ENCODE results near the gene ASB8.
"Not testable (repeated sequence)": the region's sequence is repeated elsewhere in the genome, so short reads cannot be mapped to it uniquely, and the experiment has no call there.

Gene ASB8

GRCh38 chr12:48142818-48143674, 14.3 kb downstream of the ASB8 start:
- Histone ChIP-seq H3K36me3 (ENCODE audit: insufficient read depth, low read length) (peaks cover 40% of the 10 kb centered on the region), H3K9ac (ENCODE audit: low read depth, low read length) (no peak overlapping the region), H3K9me3 (ENCODE audit: control insufficient read depth, insufficient read depth, low read length) (no peaks in the 10 kb centered on the region)

GRCh38 chr12:48135027-48135426, 22.3 kb downstream of the ASB8 start:
- peaks cover 23% of the 10 kb centered on the region for H3K36me3 ChIP-seq (ENCODE audit: insufficient read depth, low read length)
- no peaks in the 10 kb centered on the region for H3K4me1 ChIP-seq (ENCODE audit: insufficient read depth, low read length)

More at GRCh38 chr12:48142818-48143674, 14.3 kb downstream of the ASB8 start:
- peaks cover 12% of the 10 kb centered on the region; the same call in 1 of the 2 replicates for H3K4me1 ChIP-seq (ENCODE audit: insufficient read depth, low read length)

GRCh38 chr12:48132826-48133225, 24.5 kb downstream of the ASB8 start:
- H3K36me3 ChIP-seq (ENCODE audit: insufficient read depth, low read length): peaks cover 20% of the 10 kb centered on the region
- no peaks in the 10 kb centered on the region for H3K9me3 ChIP-seq (ENCODE audit: control insufficient read depth, insufficient read depth, low read length)

More at GRCh38 chr12:48135027-48135426, 22.3 kb downstream of the ASB8 start:
- Histone ChIP-seq H3K9me3 (ENCODE audit: control insufficient read depth, insufficient read depth, low read length) (no peaks in the 10 kb centered on the region), H3K9ac (ENCODE audit: low read depth, low read length) (no peak overlapping the region)

DNA sequence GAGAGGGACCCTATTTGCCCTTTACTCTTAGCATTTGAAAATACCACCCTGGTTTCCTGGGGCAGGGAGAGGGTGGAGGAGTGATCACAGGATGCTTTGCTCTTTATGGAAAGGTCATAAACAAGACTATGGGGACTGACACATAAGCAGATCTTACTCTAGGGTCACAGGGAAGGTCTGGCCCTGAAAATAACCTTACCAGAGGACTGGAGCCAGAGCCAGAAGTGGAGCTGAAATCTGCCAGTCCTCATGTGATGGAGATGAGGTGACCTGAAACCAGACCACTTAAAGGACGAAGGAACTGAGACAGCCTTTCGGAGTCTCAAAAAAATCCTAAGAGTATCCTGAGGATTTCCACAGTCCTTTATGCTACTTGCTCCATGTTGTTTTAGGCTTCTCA, 25.8 kb downstream of the ASB8 start:
- Histone ChIP-seq H3K9ac (ENCODE audit: low read depth, low read length) (no peak overlapping the region), H3K36me3 (ENCODE audit: insufficient read depth, low read length) (peaks cover 20% of the 10 kb centered on the region), H3K9me3 (ENCODE audit: control insufficient read depth, insufficient read depth, low read length) (no peaks in the 10 kb centered on the region), H3K4me1 (ENCODE audit: insufficient read depth, low read length) (no peaks in the 10 kb centered on the region)

More at GRCh38 chr12:48132826-48133225, 24.5 kb downstream of the ASB8 start:
- H3K9ac ChIP-seq (ENCODE audit: low read depth, low read length): no peak overlapping the region
- no peaks in the 10 kb centered on the region for H3K4me1 ChIP-seq (ENCODE audit: insufficient read depth, low read length)

DNA sequence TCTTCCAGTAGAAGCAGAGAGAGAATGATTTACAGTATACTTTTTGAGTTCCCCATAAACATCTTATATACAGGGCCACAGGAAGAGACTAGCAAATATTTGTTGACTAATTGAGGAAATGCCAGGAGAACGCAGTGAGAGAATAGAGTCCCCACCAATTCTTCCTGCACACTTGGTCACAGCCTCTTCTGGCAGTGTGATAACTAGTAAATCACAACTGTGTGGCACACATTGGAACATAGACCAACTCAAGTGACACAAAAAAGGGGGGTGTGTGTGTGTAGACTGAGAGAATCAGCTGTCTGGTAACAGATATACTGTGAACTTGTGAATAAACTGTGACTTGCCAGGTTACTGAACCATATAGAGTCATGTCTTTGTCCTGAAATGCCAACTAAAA, 27.9 kb downstream of the ASB8 start:
- Histone ChIP-seq H3K9me3 (ENCODE audit: control insufficient read depth, insufficient read depth, low read length) (no peaks in the 10 kb centered on the region), H3K36me3 (ENCODE audit: insufficient read depth, low read length) (peaks cover 17% of the 10 kb centered on the region), H3K4me1 (ENCODE audit: insufficient read depth, low read length) (no peaks in the 10 kb centered on the region), H3K9ac (ENCODE audit: low read depth, low read length) (no peak overlapping the region)

DNA sequence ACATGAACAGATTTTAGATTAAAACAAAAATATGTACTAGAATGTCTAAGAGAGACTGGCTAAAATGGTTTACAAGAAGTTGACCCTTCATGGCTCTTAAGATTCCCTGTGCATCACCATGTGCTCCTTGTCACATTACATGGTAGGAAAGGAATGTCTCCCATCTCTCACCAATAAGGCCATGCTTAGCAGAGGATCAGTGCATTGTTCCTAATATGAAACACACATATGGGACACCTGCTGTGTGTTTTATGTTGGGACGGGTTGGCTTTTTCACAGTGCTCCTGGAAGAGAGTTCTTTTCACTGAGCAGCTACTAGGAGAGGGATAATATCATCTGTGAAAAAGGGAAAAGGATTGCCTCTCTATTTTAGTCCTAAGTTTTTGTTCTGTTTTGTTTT, 28.5 kb downstream of the ASB8 start:
- H3K36me3 ChIP-seq (ENCODE audit: insufficient read depth, low read length): peaks cover 17% of the 10 kb centered on the region
- H3K9me3 ChIP-seq (ENCODE audit: control insufficient read depth, insufficient read depth, low read length): no peaks in the 10 kb centered on the region
- H3K4me1 ChIP-seq (ENCODE audit: insufficient read depth, low read length): no peaks in the 10 kb centered on the region
- H3K9ac ChIP-seq (ENCODE audit: low read depth, low read length): no peak overlapping the region

DNA sequence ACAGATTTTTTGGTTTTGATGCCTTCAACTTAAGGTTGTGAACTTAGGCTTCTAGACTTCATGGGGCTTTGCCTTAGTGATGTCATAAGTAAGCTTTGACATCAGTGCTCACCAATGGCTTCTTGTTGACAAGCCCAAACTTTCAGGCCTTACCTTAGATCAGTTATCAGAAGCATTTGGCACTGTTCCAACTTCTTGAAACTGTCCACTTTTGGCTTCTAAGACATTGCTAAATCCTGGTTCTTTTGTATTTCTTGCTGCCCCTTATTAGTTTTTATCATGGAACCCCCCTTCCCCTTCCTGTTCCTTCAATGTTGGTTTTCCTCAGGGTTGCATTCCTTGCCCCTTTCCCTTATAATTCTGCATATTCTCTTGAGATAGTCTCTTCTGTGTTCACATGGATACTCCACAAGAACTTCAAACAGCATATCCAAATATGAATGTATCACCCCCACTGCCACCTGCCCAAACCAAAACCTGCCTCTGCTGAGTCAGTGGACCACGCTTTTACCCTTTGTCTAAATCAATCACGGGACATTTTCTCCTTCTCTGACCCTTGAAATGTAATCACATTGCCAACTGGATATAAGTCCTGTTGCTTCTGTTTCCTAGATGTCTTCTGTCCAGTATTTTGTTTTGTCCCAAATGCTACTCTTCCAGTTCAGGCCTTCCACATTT, 30.2 kb downstream of the ASB8 start:
- H3K9ac ChIP-seq (ENCODE audit: low read depth, low read length): no peak overlapping the region
- H3K4me1 ChIP-seq (ENCODE audit: insufficient read depth, low read length): no peaks in the 10 kb centered on the region
- H3K36me3 ChIP-seq (ENCODE audit: insufficient read depth, low read length): peaks cover 12% of the 10 kb centered on the region; the same call in 1 of the 2 replicates
- no peaks in the 10 kb centered on the region for H3K9me3 ChIP-seq (ENCODE audit: control insufficient read depth, insufficient read depth, low read length)

DNA sequence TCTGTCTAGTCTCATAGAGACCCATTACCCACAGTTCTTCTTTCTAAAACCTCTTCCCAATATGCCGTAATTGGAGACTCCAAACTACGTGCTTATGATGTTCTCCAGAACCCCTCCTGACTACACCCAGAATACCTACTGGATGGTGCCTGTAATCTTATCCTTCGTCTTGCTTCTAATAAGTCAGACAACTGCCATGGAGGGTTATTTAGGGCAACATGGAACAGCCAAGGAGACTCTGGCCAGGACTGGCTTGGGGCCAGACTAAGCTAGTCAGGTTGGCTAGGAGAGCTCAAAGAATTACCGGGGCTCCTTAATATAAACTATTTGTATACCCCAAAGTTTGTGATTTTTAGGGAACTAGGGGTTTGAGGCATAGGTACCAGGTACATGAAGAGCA, 31.3 kb downstream of the ASB8 start:
- Histone ChIP-seq H3K36me3 (ENCODE audit: insufficient read depth, low read length) (peaks cover 12% of the 10 kb centered on the region; the same call in 1 of the 2 replicates), H3K9ac (ENCODE audit: low read depth, low read length) (no peak overlapping the region), H3K9me3 (ENCODE audit: control insufficient read depth, insufficient read depth, low read length) (no peaks in the 10 kb centered on the region), H3K4me1 (ENCODE audit: insufficient read depth, low read length) (no peaks in the 10 kb centered on the region)

DNA sequence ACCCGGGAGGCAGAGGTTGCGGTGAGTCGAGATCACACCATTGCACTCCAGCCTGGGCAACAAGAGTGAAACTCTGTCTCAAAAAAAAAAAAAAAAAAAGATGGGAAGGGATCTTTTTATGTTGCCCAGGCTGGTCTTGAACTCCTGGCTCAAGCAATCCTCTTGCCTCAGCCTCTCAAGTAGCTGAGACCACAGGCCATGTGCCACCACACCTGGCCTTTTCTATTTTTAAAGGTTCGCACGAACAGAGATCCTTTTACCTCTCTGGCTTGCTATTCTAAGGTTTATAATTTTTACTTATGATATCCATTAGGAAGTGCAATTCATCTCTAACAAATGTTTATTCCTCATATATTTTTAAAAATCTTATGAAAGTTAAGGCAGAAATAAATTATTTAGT, 31.8 kb downstream of the ASB8 start:
- not testable (repeated sequence) for H3K4me1 ChIP-seq (ENCODE audit: insufficient read depth, low read length); H3K9ac ChIP-seq (ENCODE audit: low read depth, low read length); H3K9me3 ChIP-seq (ENCODE audit: control insufficient read depth, insufficient read depth, low read length)
- H3K36me3 ChIP-seq (ENCODE audit: insufficient read depth, low read length): peaks cover 12% of the 10 kb centered on the region; the same call in 1 of the 2 replicates

- no peaks in the 10 kb centered on the region for H3K9me3 ChIP-seq (ENCODE audit: control insufficient read depth, insufficient read depth, low read length)
- peaks cover 12% of the 10 kb centered on the region; the same call in 1 of the 2 replicates for H3K36me3 ChIP-seq (ENCODE audit: insufficient read depth, low read length)
- no peak overlapping the region for H3K9ac ChIP-seq (ENCODE audit: low read depth, low read length)
- peaks cover 10% of the 10 kb centered on the region; the same call in 1 of the 2 replicates for H3K4me1 ChIP-seq (ENCODE audit: insufficient read depth, low read length)
These were observed 34.1 kb downstream of the ASB8 start for GRCh38 chr12:48123169-48123568.

GRCh38 chr12:48122065-48122834, 35.1 kb downstream of the ASB8 start:
- Histone ChIP-seq H3K9ac (ENCODE audit: low read depth, low read length) (no peak overlapping the region), H3K9me3 (ENCODE audit: control insufficient read depth, insufficient read depth, low read length) (no peaks in the 10 kb centered on the region), H3K4me1 (ENCODE audit: insufficient read depth, low read length) (peaks cover 11% of the 10 kb centered on the region; the same call in 1 of the 2 replicates), H3K36me3 (ENCODE audit: insufficient read depth, low read length) (peaks cover 12% of the 10 kb centered on the region; the same call in 1 of the 2 replicates)

- Histone ChIP-seq H3K9ac (ENCODE audit: low read depth, low read length) (no peak overlapping the region), H3K4me1 (ENCODE audit: insufficient read depth, low read length) (peaks cover 11% of the 10 kb centered on the region; the same call in 1 of the 2 replicates), H3K9me3 (ENCODE audit: control insufficient read depth, insufficient read depth, low read length) (no peaks in the 10 kb centered on the region), H3K36me3 (ENCODE audit: insufficient read depth, low read length) (peaks cover 12% of the 10 kb centered on the region; the same call in 1 of the 2 replicates)
These were observed 35.8 kb downstream of the ASB8 start for GRCh38 chr12:48121522-48121921.

DNA sequence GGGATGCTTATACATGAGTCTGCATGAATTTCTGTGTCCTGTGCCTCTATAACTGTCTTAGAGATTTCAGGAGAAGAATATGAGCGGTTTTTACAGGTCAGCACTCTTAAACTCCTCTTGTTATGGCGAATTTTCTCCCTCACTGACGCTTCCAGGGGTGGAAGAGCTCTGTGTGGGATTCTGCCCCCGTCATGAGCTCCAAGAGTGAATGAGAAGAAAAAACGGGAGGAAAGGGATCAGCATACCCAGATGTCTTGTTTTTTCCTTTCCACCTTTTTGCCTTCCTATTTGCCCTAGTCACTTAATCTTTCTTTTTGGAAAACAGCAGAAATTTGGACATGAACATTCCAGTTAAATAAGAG, 37.5 kb downstream of the ASB8 start:
- Histone ChIP-seq H3K36me3 (ENCODE audit: insufficient read depth, low read length) (peaks cover 7% of the 10 kb centered on the region; the same call in 1 of the 2 replicates), H3K9ac (ENCODE audit: low read depth, low read length) (peak overlapping the region; percentile 83), H3K9me3 (ENCODE audit: control insufficient read depth, insufficient read depth, low read length) (no peaks in the 10 kb centered on the region), H3K4me1 (ENCODE audit: insufficient read depth, low read length) (peaks cover 11% of the 10 kb centered on the region; the same call in 1 of the 2 replicates)
